A204.1 (cell line): ENCODE measurements around the gene NELFB.

Experiments
- FAIRE-seq: peaks from 2 replicates; lab custom pipeline; 2012; peaks lifted over from hg19 to GRCh38; lab: Jason Lieb, UNC

NELFB gene

GRCh38 chr9:137223078-137223970 is 31.8 kb upstream of the NELFB start:
- peak; percentile 97 for FAIRE-seq

DNA sequence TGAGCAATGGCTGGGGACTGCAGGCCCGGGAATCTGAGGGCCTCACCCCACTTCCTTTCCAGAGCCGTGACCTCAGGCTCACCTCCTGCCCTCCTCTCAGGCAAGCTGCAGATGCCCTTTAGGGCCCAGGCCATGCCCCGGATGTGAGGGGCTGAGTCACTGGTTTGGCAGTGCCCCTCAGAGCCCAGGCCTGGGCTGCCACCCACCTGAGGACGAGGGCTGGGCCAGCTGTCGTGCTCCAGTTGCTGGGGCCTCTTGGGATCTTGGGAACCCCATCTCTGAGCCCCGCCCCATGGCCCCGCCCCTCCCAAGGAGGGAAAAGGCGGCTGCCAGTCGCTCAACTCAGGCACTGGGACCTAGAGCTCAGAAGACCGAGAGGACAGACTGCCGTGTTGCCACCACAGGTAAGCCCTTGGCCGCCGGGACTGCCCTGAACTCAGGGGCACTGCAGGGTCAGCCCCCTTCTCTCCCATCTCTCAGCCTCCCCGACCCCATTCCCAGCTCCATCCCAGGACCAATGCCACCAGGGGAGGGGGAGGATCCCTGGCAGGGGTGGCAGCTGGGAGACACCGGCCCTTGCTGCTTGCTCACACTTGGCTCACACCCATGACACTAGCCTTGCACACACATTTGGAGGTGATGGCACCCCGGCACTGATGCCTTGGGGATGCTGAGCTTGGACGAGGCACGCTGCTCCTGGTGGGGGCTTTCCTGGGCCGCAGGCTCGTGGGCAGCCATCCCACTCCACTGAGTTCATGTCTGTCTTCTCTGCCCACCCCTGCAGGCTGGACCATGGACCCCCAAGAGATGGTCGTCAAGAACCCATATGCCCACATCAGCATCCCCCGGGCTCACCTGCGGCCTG is 30.1 kb upstream of the NELFB start, which contains the start of gene CYSRT1:
CYSRT1 (plus strand) TSS at position 345 of the 865 bp plus-strand sequence; CDS start at position 793, 448 bp downstream.
- no peak for FAIRE-seq

- FAIRE-seq: no peak
Observed at GRCh38 chr9:137225699-137226331, 29.3 kb upstream of the NELFB start.

GRCh38 chr9:137226338-137227053 is 28.6 kb upstream of the NELFB start:
- no peak for FAIRE-seq

DNA sequence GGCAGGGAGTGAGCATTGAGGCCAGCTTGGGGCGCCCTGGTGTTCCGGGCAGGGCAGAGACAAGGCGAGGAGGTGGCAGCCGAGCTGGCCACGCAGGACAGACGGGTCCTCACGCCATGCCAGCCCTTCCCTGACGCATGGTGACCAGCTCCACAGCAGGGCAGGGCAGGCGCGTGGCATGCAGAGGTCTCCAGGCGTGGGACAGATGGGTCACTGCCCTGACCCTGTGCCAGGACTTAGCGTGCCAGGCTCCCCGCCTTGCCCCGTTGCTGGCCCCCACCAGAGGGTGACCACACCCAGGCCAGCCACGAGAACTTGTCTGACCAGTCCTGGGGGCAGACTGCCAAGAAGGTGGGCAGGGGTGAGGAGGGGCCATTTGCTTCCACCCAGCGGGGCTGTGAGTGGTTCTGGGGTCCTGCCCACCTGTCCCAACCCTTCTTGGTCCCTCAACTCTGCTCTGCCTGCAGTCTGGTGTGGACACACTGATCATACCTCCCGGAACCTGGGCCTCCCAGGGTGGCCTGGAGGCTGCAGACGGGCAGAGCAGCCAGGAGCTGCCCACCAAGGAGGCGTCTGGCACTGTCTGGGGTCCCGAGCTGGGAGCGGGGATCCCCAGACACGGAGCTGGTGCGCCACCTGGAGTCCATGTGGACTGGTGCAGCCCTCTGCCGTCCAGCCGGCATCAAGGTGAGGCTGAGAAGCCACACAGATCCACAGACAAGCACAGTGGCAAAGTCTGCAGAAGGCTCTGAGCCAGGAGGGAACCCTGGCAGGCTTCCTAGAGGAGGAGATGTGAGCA is 27.9 kb upstream of the NELFB start, which contains the start of gene RNF224:
RNF224 (plus strand) TSS at position 449 of the 799 bp plus-strand sequence. CDS start 834 bp downstream, outside the sequence.
- FAIRE-seq: no peak

DNA sequence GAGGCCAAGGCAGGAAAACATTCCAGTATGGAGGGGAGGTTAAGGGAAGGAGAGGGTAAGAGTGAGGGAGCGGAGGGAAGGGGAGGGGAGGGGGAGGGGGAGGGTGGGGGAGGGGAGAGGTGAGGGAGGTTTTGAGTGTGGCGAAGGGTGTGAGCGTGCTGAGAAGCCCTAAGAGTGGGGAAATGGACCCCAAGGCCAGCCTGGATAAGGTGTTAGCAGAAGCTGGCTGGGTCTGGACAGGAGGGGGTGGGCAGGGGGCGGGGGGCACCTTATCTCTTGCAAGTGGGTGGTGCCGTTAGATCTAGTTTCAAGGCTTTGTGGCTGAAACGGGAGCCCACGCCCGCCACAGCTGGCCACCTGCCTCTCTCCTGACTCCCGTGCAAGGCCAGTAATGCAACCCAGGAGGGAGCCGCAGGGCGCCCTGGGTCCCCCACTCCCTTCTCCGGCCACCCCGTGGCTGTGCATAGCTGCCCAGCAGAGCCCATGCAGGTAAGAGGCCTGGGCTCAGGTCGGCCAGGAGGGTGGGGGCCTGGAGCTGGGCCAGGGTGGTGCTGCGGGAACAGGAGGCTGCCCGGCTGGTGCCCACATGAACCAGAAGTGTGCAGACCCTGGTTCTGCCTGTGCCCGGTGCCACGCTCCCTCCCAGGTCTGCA is 27.1 kb upstream of the NELFB start:
- FAIRE-seq: no peak

DNA sequence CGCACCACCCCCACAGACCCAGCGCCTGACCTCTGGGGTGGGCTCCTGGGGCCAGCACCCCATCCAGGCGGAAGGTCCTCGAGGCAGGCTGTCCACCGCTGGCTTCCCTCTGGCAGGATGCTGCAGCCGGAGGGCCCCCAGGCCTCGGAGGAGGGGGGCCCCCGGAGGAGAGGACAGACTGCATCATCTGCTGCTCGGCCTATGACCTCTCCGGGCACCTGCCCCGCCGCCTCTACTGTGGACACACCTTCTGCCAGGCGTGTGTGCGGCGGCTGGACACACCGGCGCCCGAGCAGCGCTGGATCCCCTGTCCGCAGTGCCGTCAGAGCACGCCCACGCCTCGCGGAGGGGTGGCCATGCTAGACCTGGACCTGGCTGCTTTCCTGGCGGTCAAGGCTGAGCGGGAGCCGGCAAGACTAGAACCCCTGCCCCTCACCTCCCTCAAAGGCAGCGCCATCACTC is 26.6 kb upstream of the NELFB start:
- FAIRE-seq: no peak

GRCh38 chr9:137228968-137229896 is 25.9 kb upstream of the NELFB start:
- FAIRE-seq: no peak

GRCh38 chr9:137229903-137230704 is 25.0 kb upstream of the NELFB start:
- no peak for FAIRE-seq

DNA sequence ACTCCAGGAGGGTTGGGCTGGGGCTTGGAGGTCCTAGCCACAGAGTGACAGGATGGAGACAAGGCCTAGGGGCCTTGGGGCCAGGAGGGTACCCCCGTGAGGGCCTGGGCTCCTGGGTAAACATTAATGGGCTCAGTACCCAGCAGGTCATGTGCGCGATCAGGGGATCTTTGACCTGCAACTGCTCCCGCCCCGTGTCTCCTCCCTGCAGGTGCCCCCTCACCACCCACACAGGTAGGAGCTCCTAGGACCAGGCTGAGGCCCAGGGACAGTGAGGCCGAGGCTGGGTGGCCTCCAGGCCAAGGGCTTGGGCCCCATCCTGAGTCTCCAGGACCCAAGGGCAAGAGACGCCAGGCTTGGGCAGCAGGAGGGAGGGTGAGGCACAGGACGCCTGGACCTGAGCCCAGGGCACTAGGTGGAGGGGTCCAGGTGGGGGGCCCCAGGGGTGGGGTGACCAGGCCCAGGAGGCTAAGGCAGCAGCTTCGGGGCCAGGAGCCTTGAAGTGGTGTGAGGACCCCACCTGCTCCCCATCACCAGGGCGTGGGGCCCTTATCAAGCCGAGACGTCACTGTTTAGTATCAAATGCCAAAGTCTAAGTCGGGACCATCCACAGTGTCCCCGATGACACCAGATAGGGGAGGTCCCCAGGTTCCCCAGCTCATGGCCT is 24.3 kb upstream of the NELFB start, which contains the start of gene SLC34A3:
SLC34A3 (plus strand) TSS at position 197 of the 667 bp plus-strand sequence. CDS start 802 bp downstream, outside the sequence.
- no peak for FAIRE-seq

DNA sequence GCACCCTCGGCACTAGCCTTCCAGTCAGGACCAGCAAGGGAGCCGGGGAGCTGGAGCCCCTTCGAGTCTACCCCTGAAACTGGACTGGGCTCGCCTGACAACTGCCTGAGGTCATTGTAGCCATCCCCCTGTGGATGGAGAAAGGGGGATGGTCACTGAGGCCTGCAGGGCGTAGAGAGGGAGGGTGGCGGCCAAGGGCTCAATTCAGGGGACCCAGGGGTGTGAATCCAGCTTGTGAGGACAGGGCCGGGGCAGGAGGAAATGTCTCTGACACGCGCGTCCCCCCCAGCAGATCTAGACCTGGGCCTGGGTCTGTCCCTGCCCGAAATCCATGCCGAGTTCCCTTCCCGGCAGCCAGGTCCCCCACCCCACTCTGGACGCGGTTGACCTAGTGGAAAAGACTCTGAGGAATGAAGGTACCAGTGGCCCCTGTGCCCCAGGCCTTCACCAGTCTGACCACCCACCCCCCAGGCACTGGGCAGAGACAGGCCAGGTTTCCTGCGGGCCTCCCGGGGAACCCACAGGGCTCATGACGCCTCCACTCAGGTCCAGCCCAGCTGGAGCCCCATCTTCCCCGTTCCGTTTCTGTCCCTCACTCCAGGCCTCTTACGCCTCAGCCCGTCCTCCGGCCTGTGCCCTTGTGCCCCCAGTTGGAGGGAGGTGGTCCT is 23.6 kb upstream of the NELFB start:
- no peak for FAIRE-seq

DNA sequence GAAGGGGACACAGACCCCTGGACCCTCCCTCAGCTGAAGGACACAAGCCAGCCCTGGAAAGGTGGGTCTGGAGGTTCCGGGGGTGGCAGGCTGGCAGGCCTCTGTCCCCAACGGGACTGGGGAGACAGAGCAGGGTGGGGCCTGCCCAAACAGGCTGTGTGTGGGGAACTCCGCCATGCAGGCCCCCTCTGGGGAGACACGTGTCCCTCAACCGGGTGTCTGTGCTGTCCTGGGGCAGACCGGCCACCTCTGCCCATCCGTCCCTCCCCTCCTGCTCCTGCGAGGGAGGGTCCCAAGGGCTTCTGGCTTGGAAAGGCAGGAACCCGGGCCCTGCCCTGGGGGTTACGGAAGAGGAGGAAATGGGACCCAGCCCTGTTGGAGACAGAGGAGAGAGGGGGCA is 23.0 kb upstream of the NELFB start:
- FAIRE-seq: no peak

DNA sequence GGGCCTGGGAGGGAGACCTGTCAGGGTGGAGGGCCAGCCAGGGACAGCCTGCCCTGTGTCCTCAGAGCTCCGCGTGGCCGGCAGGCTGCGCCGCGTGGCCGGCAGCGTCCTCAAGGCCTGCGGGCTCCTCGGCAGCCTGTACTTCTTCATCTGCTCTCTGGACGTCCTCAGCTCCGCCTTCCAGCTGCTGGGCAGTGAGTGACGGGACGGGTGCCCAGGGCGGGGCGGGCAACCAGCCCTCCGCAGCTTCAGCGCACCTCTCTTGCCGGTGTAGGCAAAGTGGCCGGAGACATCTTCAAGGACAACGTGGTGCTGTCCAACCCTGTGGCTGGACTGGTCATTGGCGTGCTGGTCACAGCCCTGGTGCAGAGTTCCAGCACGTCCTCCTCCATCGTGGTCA is 22.6 kb upstream of the NELFB start:
- FAIRE-seq: no peak

DNA sequence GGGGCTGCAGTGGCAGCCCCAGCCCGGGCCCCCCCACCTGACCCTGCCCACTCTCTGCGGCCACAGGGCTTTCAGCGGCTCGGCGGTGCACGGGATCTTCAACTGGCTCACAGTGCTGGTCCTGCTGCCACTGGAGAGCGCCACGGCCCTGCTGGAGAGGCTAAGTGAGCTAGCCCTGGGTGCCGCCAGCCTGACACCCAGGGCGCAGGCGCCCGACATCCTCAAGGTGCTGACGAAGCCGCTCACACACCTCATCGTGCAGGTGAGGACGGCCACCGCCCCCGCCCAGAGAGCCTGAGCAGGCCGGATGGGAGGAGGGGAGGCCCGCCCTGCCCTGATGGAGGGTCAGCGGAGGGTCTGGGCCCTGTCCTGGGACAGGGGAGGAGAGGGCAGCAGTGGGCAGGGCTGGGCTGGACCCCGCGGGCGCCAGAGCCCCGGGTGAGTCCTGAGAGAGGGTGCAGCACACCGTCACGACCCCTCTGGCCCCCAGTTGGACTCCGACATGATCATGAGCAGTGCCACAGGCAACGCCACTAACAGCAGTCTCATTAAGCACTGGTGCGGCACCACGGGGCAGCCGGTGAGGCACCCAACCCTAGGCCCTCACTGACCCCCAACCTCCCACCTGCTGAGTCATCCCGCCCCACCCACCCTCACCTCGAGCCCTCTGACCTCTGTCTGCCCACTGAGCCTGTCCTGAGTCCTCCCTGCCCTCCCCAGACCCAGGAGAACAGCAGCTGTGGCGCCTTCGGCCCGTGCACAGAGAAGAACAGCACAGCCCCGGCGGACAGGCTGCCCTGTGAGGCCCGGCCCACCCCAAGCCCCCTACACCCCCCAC is 21.8 kb upstream of the NELFB start:
- no peak for FAIRE-seq

GRCh38 chr9:137234055-137234697 is 21.0 kb upstream of the NELFB start:
- no peak for FAIRE-seq
